IPS-18c (cell line): ENCODE measurements around the gene SLC8A2.
A peak's percentile ranks its signal among the peaks of the same experiment; 100 is the strongest.

Source experiments
- H3K4me3 ChIP-seq: 2 replicates; pipeline ENCODE4 v1.7.0; 2013; ENCODE audit warnings: low read depth, mild to moderate bottlenecking, low read length, moderate library complexity; ENCODE audit not compliant: insufficient read depth
- H3K9me3 ChIP-seq: one replicate; pipeline ENCODE4 v1.6.1; 2013; ENCODE audit warnings: mild to moderate bottlenecking, low read length, moderate library complexity; ENCODE audit not compliant: control insufficient read depth, insufficient read depth

Gene SLC8A2

DNA sequence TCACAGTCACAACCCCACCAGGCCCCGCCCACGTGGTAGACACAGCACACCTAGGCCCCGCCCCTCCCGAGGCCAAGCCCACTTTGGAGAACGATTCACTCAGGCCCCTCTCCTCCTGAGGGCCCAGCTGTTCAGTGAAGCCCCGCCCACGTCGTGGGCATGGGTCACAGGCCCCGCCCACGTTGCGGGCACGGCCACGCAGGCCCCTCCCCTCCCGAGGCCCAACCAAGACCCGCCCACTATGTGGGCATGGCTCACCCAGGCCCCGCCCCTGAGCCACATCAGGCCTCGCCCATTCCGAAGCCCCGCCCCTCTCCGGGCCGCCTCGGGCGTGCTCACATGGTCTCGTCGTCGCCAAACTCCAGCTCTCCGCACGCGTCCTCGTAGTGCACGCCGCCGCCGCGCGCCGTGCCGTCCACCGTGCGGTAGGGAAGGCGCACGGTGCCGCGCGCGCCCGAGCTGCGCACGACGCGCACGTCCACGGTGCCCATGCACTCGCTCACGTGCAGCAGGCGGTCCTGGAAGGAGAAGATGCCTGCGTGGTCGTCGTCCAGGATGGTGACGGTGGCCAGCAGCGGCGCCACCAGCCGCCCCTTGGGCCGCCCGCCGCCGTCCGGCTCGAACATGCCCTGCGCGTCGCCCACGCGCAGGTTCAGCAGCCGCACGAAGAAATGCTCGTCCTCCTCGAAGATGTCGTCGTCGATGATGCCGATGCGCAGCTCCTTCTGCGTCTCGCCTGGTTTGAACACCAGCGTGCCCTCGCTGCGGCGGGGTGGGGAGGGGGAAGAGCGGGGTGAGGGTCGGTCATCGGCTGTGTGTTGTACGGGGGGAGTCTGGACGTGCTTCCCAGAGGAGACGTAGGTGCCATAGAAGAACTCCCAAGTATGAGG lies 24.0 kb downstream of the SLC8A2 start:
- Histone ChIP-seq H3K9me3 (no peaks in the 10 kb centered on the region), H3K4me3 (peak overlapping the region; percentile 73)

DNA sequence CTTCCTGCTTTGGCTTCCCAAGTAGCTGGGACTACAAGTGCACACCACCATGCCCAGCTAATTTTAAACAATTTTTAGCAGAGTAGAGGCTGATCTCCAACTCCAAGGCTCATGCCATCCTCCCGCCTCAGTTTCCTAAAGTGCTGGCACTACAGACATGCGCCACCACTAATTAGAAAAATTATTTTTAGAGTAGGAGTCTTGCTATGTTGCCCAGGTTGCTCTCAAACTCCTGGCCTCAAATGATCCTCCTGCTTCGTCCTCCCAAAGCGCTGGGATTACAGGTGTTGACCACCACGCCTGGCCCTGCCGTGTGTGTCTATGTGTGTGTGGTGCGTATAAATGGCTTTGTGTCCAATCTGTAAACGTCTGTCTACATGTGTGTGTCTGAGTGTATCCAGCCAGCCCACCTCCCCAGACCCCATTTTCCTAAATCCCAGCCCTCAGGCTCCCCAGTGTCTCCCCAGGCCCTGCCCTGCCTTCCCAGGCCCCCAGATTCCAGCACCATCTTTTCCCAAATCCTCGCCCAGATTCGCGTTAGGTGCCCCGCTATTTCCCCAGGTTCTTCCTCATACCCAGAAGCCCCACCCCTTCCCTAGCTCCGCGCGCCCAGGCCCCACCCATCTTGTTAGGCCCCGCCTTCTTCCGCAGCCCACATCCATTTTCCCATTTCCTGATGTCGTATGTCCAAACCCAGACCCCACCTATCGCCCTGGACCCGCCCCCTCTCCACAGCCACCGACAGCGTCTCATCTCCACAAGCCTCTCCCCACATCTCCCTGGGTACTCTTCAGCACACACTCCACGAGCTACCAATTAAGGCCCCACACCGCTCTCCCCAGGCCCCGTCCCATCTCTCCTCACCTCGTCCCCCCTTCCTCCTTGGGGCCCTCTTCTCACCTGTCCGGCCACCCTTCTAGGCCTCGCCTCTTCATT lies 24.9 kb downstream of the SLC8A2 start:
- Histone ChIP-seq H3K4me3 (peak overlapping the region; percentile 73), H3K9me3 (no peaks in the 10 kb centered on the region)

DNA sequence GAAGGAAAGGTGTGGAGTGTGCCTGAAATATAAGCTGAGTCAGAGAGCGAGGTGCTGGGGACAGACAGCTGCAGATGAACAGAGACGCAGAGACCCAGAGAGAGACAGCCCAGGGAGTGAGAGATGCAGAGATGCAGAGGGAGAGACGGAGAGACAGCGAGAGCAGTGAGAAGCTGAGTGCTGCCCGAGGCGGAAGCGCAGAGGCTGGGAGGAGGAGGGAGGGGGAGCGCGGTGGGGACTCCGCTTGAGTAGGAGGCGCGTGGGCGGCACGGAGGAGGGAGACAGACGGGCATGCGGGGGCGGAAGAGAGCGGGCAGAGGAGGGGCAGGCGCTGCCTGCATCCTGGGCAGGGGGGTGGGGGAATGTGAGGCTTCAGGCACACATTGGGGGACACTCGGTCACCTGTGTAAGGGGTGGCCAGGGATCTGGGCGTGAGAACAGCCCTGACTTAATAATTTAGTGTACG lies 25.7 kb downstream of the SLC8A2 start:
- no peak overlapping the region; the same call in 1 of the 2 replicates for H3K4me3 ChIP-seq
- H3K9me3 ChIP-seq, result no peaks in the 10 kb centered on the region

DNA sequence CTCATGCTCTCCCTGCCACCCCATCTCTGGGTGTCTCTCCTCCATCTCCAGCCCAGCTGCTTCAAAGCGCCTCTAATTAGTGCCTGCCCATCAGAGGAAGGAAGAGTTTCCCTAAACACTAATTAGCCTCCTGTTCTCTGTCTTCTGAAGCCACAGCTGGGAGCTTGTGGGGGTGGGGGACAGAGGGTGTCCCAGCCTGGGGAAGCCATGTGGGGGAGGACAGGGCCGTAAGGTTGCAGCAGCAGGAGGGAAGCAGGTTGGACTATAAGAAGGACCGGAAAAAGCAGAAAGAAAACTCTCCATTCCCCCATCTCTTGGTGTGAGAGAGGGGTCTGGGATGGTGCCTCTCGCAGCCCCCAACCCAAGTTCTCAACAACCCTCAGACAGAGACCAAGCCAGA lies 26.2 kb downstream of the SLC8A2 start:
- H3K4me3 ChIP-seq, result no peak overlapping the region; the same call in 1 of the 2 replicates
- H3K9me3 ChIP-seq, result no peaks in the 10 kb centered on the region

DNA sequence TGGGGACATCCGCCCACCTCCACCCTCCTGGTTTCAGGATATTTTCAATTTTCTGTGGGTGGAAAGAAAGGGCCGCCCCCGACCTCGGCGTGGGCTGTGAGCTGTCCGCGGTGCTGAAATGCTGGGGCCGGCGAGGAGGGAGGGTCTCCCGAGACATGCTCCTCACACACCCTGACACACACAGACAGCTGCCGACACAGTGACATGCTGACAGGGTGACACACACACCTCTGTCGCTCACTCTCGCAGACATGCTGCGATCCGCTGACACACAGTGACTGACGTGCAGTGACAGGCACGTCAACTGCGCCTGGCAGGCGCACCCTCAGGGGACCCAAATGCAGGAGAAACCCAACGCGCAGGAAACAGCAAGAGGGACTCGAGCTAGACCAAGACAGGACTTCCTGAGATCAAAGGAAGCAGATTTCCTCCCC lies 27.3 kb downstream of the SLC8A2 start:
- H3K4me3 ChIP-seq, result no peak overlapping the region
- H3K9me3 ChIP-seq, result no peaks in the 10 kb centered on the region

DNA sequence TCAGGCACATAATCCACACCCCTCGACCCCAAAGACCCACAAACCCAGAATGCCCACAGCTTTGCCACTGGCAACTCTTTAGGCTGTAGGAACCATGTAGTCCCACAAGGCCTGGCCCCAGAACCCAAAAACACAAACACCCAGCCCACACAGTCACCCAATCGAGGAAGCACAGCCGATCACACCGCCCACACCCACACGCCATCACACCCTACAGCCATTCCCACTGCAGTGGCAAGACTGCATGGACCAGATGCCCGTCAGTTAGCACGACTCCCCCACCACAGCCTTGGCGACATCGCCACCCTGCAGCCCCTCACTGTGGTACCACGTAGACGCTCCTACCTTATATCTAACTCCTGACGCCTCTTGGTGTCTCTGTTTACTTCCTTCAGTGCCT lies 28.4 kb downstream of the SLC8A2 start:
- no peak overlapping the region for H3K4me3 ChIP-seq
- H3K9me3 ChIP-seq, result no peaks in the 10 kb centered on the region

DNA sequence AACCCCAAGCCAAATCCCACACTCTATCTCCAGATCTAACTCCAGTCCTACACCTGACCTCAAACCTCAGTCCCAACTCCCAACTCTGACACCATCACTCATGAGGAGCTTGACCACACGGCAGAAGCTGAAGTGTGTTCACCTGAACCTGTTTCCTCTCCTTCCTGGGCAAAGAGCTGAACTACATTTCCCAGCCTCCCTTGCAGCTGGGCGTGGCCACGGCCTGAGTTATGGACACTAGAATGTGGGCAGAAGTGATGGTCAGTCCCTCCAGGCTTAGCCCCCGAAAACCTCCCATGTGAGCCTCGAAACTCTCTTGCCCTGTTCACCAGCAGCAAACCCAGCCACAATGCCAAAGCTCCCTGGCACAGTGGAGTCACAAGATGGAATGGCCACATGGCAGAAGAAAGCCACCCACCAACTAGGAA lies 32.9 kb downstream of the SLC8A2 start:
- H3K9me3 ChIP-seq, result peaks cover 2% of the 10 kb centered on the region

DNA sequence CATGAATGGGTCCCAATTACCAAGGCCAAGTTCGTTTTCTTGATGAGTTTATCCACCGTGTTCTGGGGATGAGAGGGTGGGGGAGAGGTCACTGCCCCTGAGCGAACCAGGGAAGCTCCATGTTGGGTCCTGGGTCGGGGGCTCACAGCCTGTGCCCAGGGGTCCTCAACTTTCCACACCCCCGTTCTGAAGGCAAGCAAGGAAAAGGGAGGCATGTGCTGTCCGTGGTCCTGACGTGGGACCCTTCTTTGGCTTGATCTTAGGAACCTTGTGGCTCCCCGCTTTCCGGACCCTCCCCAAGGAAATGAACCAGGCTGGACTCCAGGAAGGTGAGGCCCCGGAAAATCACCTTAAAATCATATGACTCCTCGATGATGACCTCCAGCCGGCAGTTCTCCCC lies 34.2 kb downstream of the SLC8A2 start:
- peaks cover 2% of the 10 kb centered on the region for H3K9me3 ChIP-seq

More for the DNA sequence above, 32.9 kb downstream of the SLC8A2 start:
- no peak overlapping the region for H3K4me3 ChIP-seq

DNA sequence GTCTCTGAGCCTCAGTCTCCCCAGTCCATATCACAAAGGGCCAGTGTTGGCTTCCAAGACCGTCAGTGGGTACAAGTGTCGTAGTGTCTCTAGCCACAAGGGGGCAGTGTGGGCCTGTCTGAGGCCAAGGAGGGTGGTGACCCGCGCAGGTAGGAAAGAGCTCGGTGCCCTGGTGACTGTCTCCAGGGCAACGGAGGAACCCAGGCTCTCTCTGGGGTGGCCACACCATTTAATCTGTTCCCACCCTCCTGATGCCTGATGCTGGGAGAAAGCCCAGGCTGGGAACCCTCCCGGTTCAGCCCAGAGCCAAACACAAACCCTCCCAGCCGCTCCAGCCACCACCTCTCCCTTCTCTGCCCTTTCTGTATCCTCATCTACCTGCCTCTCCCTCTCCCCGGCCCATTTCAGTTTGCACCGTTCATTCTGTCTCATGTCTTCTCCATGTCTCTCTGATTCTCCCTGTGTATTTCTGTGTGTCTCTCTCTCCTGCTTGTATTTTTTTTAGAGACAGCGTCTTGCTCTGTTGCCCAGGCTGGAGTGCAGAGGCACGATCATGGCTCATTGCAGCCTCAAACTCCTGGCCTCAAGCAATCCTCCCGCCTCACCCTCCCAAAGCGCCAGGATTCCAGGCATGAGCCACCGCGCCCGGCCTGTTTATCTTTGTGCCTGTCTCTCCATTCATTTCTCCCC lies 34.8 kb downstream of the SLC8A2 start:
- Histone ChIP-seq H3K4me3 (no peak overlapping the region), H3K9me3 (peaks cover 2% of the 10 kb centered on the region)

More for the DNA sequence above, 34.2 kb downstream of the SLC8A2 start:
- no peak overlapping the region for H3K4me3 ChIP-seq

DNA sequence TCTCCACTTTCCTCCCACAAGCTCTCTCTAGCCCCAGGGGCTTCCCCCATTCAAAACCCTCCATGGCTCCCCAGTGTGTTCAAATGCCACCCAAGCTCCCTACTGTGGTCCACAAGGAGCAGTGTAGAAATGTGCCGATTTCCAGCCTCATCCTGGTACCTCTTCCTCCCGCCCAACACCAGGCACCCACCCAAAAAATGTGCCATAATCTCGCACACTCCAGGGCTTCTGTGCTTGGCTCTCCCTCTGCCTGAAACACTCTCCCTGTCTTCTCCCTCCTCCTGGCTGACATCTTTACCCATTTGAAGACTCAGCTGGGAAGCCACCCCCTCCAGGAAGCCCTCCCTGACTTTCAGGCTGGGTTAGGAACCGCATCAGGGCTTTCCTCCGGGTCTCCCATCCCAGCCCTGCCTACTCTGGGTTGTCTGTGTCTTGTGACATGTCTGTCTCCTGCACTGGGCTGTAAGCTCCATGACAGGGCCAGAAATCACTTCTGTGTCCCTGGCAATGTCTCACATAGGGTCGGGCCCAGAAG lies 35.7 kb downstream of the SLC8A2 start:
- no peak overlapping the region for H3K4me3 ChIP-seq
- H3K9me3 ChIP-seq, result peaks cover 2% of the 10 kb centered on the region

DNA sequence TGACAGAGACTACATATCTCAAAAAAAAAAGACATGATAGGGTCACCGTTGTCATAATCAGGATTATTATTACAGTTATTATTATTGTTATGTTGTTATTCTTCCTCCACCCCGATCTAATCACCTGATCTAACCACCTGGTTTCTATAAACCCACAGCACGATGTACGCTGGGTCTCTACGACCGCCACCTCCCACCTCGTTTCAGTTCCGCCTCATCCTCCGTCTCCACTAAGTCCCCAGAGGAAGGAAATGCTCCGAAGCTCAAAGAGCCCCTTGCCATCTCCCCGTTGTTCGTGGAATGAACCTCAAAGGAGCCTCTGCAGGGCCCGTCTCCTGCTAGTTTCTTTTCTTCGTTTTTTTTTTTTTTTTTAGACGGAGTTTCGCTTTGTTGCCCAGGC lies 36.5 kb downstream of the SLC8A2 start:
- Histone ChIP-seq H3K4me3 (no peak overlapping the region), H3K9me3 (peaks cover 2% of the 10 kb centered on the region)

DNA sequence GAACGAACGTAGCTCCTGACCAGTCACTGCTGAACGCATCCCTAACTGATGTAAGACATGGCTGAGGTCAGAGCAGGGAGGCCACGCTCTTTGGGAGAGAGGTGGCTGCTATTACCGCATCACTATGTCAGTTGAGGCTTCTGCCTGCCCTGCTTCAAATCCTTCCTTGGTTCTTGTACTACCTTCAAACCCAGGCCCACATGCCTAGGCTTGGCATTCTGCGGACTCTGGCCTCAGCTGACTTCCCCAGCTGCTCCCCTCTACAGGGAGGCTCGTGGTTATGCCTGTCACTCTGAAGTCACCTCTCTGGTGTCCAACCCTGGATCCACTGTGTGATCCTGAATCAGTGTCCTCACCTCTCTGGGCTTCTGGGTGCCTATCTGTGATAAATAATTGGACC lies 37.6 kb downstream of the SLC8A2 start:
- peaks cover 2% of the 10 kb centered on the region for H3K9me3 ChIP-seq
- H3K4me3 ChIP-seq, result no peak overlapping the region

DNA sequence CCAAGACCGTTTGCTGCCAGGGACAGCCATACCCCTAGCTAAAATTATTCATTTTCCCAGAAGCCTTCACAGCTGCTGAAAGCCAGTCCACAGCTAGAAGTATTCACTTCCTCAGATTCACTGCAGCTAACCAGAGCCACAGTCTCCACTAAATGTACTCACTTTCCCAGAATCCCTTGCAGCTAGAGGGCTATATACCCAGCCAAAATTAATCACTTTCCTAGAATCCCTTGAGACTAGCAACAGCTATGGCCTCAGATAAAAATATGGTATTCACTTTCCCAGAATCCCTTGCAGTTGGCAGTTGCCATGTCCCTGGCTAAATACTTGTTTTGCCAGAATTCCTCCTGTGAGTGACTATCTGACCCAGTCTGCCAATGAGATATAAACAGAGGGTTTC lies 38.6 kb downstream of the SLC8A2 start:
- no peak overlapping the region for H3K4me3 ChIP-seq
- H3K9me3 ChIP-seq, result peaks cover 2% of the 10 kb centered on the region

DNA sequence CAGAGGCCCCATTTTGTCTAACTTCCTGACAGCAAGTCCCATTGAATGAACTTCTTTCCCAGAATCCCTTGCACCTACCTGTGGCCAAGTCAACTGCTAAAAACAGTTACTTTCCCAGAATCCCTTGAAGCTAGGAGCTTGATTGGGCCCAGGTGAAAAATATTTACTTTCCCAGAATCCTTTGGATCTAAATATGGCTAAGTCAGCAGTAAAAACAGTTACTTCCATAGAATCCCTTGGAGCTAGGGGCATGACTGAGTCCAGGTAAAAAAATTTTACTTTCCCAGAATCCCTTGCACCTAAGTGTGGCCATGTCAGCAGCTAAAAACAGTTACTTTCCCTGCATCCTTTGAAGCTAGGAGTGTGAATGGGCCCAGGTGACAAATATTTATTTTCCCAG lies 39.2 kb downstream of the SLC8A2 start:
- no peak overlapping the region for H3K4me3 ChIP-seq
- H3K9me3 ChIP-seq, result peaks cover 2% of the 10 kb centered on the region

DNA sequence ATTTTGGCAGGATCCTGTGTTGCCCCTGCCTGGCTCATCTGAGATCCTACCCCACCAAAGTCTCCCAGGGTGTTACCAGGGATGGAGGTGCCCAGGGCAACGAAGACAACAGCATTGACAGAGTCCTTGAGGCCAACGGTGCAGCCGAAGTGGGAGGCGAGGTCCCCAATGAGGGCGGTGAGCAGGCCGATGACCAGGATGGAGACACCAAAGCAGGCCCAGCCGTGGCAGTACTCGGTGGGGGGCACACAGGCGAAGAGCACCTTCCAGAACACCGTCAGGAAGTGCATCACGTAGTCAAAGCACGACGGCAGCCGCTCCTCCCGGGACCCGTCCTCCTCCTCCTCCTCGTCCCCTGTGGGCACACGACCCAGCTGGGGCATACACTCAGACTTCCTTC lies 39.6 kb downstream of the SLC8A2 start:
- no peak overlapping the region for H3K4me3 ChIP-seq
- peaks cover 2% of the 10 kb centered on the region for H3K9me3 ChIP-seq

DNA sequence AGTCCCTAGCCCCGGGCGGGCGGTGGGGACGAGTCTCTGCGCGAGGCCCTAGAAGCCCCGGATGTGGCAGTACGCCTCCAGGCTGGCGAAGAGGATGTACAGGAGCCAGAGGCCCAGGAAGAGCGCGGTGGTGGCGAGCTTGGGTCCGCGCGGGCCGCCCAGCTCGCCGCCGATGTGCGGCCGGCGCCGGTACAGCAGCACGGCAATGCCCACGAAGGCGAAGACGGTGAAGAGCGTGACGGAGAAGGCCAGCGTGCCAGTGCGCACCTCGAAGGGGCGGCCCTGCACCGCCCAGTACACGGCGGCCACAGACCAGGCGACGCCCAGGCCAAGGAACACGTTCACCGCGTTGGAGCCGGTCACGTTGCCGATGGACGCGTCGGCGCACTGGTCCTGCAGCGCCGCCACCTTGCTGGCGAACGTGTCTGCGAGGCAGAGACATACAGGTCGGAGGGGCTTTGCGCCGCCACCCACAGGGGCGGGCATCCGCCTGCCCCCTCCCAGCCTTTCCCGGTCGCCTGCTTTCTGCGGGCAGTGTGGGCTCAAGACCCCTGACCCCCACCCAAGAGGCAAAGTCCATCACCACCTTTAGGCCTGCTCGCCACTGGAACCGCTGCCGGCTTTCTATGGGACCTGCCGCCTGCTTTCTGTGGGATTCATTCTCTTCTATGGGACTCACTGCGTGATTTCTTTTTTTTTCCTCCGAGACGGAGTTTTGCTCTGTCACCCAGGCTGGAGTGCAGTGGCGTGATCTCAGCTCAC lies 41.5 kb downstream of the SLC8A2 start:
- peaks cover 2% of the 10 kb centered on the region for H3K9me3 ChIP-seq
- peak overlapping the region; percentile 44 for H3K4me3 ChIP-seq
